GM11168 (cell line): ENCODE data around the gene PTK6.

Source experiments
- in situ Hi-C: fragments of 300-500 bp; cut with MboI; formaldehyde crosslinking; loops from one replicate; pipeline ENCODE4 v1.12.0; 2022; ENCODE audit warnings: low sequenced_read_pairs; ENCODE audit not compliant: unreplicated experiment

The PTK6 gene

GRCh38 chr20:63533871-63534393 lies 3.2 kb downstream of the PTK6 start:
- in situ Hi-C loops: no loop called here

DNA sequence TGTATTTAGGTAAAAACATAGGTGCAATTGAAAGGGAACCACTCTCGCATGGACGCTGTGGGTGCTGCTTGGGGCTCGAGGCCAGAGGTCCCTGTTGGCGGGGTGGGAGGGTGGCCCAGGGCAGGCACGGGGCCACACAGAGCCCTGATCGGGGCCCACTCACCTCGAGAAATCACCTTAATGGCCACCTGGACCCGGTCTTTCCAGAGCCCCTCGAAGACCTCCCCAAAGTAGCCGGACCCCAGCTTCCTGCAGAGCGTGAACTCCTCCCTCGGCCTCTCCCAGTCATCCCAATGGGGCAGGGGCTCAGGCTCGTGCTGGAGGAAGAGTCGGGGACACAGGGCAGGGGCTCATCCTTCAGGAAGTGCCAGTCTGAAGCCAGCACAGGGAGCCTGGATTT lies 3.8 kb downstream of the PTK6 start:
- in situ Hi-C loops: no loop called here

- in situ Hi-C loops: no loop called here
Observed at GRCh38 chr20:63532449-63532971, 4.7 kb downstream of the PTK6 start.

DNA sequence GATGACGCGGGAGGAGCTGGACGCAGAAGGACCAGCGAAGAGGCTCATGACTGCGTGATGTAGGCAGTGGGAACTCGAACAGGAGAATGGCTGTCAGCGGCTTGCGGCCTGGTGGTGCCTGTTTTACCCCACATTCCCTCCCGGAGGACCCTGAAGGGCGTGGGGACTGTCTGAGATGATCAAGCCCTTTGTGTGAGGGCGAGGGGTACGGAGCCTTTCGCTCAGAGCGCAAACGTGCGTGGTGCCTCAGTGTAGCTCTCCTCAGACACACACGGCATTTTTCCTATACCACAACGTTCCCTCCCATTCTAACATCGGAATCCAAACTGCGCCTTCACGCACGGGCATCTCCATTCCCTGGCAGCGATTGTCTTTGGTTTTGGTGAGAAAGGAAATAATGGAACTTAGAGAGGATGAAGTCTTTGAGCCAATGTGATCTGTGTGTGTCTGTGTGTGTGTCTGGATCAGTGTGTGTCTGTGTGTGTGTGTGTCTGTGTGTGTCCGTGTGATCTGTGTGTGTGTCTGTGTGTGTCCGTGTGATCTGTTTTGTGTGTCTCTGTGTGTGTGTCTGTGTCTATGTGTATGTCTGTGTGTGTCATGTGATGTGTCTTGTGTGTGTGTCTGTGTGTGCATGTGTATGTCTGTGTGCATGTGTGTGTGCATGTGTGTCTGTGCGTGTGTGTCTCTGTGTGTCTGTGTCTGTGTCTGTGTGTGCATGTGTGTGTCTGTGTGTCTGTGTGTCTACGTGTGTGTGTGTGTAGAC lies 5.3 kb downstream of the PTK6 start:
- in situ Hi-C loops: no loop called here

GRCh38 chr20:63530788-63531160 lies 6.4 kb downstream of the PTK6 start:
- in situ Hi-C loops: no loop called here

DNA sequence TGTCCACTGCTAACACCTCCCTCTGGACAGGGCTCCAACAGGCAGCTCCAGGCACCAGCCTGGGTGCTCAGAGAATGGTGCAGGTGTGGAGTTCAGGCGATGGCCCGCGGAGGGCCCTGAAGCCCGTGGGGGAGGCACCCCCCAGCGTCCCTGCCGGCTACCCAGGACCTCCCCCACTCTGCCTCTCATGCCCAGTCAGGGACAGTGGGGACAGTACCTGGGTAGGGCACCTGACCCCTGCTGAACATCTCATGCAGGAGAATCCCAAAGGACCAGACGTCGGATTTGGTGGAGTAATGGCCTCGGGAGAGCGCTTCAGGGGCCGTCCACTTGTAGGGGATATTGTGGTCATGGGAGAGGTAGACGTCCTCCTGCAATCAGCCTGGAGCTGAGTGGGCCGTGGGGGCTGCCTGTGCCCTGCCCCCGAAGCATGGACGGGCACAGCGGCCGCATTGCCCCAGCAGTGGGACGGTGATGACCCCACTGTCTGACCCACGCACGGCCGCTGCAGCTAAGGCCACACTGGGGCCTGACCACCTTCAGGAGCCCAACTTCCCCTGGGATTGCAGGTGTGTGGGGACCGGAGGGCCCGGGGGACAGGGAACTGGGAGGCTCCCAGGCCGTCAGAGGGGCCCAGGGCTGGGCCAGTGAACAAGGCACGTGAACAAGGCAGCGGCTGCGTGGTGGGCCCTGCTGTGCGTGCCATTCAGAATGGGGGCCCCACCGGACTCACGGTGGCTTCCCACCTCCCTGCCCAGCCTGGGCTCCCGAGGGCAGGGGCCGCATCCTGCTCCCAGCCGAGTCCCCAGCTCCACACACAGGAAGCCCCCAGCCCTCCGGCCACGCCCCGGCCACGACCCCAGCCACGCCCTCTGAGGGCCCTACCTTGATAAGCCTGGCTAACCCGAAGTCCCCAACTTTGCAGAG lies 7.1 kb downstream of the PTK6 start:
- in situ Hi-C loops: no loop called here

GRCh38 chr20:63529180-63529860 lies 7.9 kb downstream of the PTK6 start:
- in situ Hi-C loops: no loop called here

DNA sequence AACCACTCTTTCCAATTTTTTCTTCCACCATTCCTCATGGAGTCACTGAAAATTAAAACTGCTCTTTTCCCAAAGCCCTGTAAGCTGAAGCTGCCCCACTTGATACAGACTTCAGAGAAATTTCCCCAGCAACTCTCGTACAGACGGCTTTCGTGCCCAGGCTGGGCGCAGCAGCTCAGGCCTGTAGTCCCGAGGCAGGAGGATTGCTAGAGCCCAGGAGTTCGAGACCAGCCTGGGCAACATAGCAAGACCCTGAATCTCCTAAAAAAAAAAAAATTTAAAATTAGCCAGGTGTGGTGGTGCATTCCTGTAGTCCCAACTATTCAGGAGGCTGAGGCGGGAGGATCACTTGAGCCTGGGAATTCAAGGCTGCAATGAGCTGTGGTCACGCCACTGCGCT lies 10.0 kb downstream of the PTK6 start:
- in situ Hi-C loops: no loop called here

- in situ Hi-C loops: no loop called here
Observed at GRCh38 chr20:63525971-63526370, 11.2 kb downstream of the PTK6 start.

- in situ Hi-C loops: no loop called here
Observed at GRCh38 chr20:63525185-63525584, 12.0 kb downstream of the PTK6 start.

DNA sequence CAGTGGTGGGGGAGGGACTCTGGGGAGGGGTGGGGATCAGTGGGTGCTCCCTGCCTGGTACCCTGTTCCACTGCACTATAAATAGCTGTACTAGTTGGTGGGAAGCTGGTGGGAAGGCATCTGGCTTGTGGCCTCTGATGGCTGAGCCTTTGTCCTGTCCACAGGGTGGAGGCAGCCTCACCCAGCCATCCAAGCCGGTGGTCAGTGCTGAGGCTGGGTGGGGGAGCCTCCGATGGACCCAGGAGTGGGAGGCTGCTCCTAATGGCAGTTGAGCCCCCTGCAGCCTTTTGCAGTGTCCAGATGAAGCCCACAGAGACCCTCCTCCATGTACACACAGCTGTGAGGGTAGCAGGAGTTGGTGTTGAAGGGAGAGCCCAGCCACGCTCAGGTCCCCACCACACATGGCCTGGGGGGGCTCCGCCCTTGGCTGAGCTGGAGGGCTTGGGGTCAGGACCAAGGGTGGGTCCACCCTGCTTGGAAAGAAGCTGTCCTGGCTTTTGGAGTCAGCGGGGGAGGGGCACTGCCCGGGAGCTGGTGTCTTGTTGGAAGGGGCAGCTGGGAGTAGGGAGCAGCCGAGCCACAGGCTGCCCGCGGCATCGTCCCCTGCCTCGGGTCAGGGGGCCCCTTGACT lies 14.1 kb downstream of the PTK6 start:
- in situ Hi-C loops: no loop called here

GRCh38 chr20:63522091-63522868 lies 14.9 kb downstream of the PTK6 start:
- in situ Hi-C loops: no loop called here

GRCh38 chr20:63521602-63522001 lies 15.6 kb downstream of the PTK6 start:
- in situ Hi-C loops: no loop called here

- in situ Hi-C loops: no loop called here
Observed at GRCh38 chr20:63520934-63521601, 16.1 kb downstream of the PTK6 start.

- in situ Hi-C loops: no loop called here
Observed at GRCh38 chr20:63520504-63520933, 16.7 kb downstream of the PTK6 start, which contains the start of gene PPDPF. TSS of gene PPDPF (plus strand) at chr20:63520765. CDS start at chr20:63521309, 544 bp downstream.

DNA sequence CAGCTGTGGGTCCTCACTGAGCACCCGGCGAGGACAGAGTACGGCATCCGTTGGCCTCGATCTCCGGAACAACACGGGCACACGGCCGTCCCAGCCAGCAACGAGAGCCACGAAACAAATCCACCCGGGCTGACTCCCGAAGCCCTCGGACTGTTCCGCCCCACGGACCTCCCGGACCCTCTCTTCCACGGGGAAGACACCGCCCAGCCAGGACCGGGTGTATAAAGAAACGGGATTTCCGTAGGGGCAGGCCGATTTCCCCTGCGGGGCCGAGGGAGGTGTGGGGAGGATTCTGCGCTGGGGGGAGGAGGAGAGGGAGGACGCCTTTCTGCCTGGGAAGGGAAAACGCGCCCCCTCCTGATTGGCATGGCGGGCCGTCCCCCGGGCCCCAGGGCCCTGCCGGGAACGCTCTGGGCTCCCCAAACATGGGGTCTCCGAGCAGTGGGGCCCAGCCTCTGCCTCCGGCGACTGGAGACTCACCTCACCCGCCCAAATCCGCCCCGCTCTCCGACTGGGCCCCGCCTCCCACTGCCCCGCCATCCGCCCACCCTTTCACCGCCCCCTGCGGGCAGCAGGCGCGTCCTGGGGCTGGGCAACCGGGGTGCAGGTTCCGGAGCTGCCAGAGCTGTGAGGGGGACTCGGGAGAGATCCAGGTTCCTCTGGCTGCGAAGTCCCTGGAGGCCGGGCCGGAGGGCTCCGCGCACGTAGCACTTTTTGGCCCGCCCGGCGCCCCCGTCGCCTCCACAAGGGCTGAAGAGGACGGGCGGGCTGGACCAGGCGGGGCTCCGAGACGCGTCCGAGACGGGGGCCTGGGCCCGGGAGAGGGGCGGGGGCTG lies 17.3 kb downstream of the PTK6 start:
- in situ Hi-C loops: no loop called here

GRCh38 chr20:63518946-63519667 lies 18.1 kb downstream of the PTK6 start:
- in situ Hi-C loops: no loop called here
